ENCODE results near the gene HOXA7. TPM values are rescaled to one million over a fixed set of nuclear protein-coding genes. Genes with fewer than 3 reads are reported as not detected.

HOXA7 gene
- total RNA-seq, 1 donor from 2014 or later = not detected

GRCh38 chr7:27128776-27129728 lies 27.4 kb downstream of the HOXA7 start:
- DNase-seq (ENCODE audit: low spot score) = no peak
- no peaks in the 10 kb centered on the region for H3K9me3 Mint-ChIP-seq
- intact Hi-C loops (cut with micrococcal nuclease) = no loop called here
- peaks cover 54% of the 10 kb centered on the region for H3K27me3 Mint-ChIP-seq (ENCODE audit: low read depth)
- peaks cover 3% of the 10 kb centered on the region for H3K4me1 Mint-ChIP-seq (ENCODE audit: low read depth)
- H3K4me3 Mint-ChIP-seq (ENCODE audit: low read depth) = no peak overlapping the region
- H3K27ac Mint-ChIP-seq = no peak overlapping the region
- no peaks in the 10 kb centered on the region for H3K36me3 Mint-ChIP-seq (ENCODE audit: low read depth)

GRCh38 chr7:27128034-27128433 lies 28.4 kb downstream of the HOXA7 start:
- no peak overlapping the region for H3K27ac Mint-ChIP-seq
- no peaks in the 10 kb centered on the region for H3K36me3 Mint-ChIP-seq (ENCODE audit: low read depth)
- intact Hi-C loops (cut with micrococcal nuclease) = no loop called here
- H3K9me3 Mint-ChIP-seq = no peaks in the 10 kb centered on the region
- DNase-seq (ENCODE audit: low spot score) = no peak
- no peak overlapping the region for H3K4me3 Mint-ChIP-seq (ENCODE audit: low read depth)
- H3K27me3 Mint-ChIP-seq (ENCODE audit: low read depth) = peaks cover 46% of the 10 kb centered on the region
- no peaks in the 10 kb centered on the region for H3K4me1 Mint-ChIP-seq (ENCODE audit: low read depth)

GRCh38 chr7:27126596-27127327 lies 29.7 kb downstream of the HOXA7 start:
- no peaks in the 10 kb centered on the region for H3K9me3 Mint-ChIP-seq
- H3K4me1 Mint-ChIP-seq (ENCODE audit: low read depth) = no peaks in the 10 kb centered on the region
- no peak for DNase-seq (ENCODE audit: low spot score)
- intact Hi-C loops (cut with micrococcal nuclease) = no loop called here
- H3K4me3 Mint-ChIP-seq (ENCODE audit: low read depth) = no peak overlapping the region
- no peak overlapping the region for H3K27ac Mint-ChIP-seq
- no peaks in the 10 kb centered on the region for H3K36me3 Mint-ChIP-seq (ENCODE audit: low read depth)
- H3K27me3 Mint-ChIP-seq (ENCODE audit: low read depth) = peaks cover 38% of the 10 kb centered on the region

- Mint-ChIP-seq H3K36me3 (ENCODE audit: low read depth) (no peaks in the 10 kb centered on the region), H3K27ac (no peak overlapping the region), H3K4me1 (ENCODE audit: low read depth) (no peaks in the 10 kb centered on the region), H3K27me3 (ENCODE audit: low read depth) (peaks cover 34% of the 10 kb centered on the region), H3K9me3 (no peaks in the 10 kb centered on the region), H3K4me3 (ENCODE audit: low read depth) (no peak overlapping the region)
- intact Hi-C loops (cut with micrococcal nuclease) = no loop called here
- DNase-seq (ENCODE audit: low spot score) = no peak
Measured at GRCh38 chr7:27125986-27126394, 30.5 kb downstream of the HOXA7 start.

GRCh38 chr7:27124902-27125689 lies 31.4 kb downstream of the HOXA7 start:
- no peaks in the 10 kb centered on the region for H3K36me3 Mint-ChIP-seq (ENCODE audit: low read depth)
- H3K4me3 Mint-ChIP-seq (ENCODE audit: low read depth) = no peak overlapping the region

GRCh38 chr7:27124096-27124901 lies 32.2 kb downstream of the HOXA7 start:
- H3K4me3 Mint-ChIP-seq (ENCODE audit: low read depth) = no peak overlapping the region
- intact Hi-C loops (cut with micrococcal nuclease) = no loop called here
- H3K36me3 Mint-ChIP-seq (ENCODE audit: low read depth) = no peaks in the 10 kb centered on the region
- no peaks in the 10 kb centered on the region for H3K4me1 Mint-ChIP-seq (ENCODE audit: low read depth)
- H3K9me3 Mint-ChIP-seq = no peaks in the 10 kb centered on the region
- peaks cover 32% of the 10 kb centered on the region for H3K27me3 Mint-ChIP-seq (ENCODE audit: low read depth)
- H3K27ac Mint-ChIP-seq = no peak overlapping the region
- no peak for DNase-seq (ENCODE audit: low spot score)

More at GRCh38 chr7:27124902-27125689, 31.4 kb downstream of the HOXA7 start:
- DNase-seq (ENCODE audit: low spot score) = no peak
- Mint-ChIP-seq H3K27ac (no peak overlapping the region), H3K4me1 (ENCODE audit: low read depth) (no peaks in the 10 kb centered on the region), H3K27me3 (ENCODE audit: low read depth) (peaks cover 34% of the 10 kb centered on the region), H3K9me3 (no peaks in the 10 kb centered on the region)
- intact Hi-C loops (cut with micrococcal nuclease) = no loop called here

GRCh38 chr7:27123477-27124053 lies 32.9 kb downstream of the HOXA7 start:
- intact Hi-C loops (cut with micrococcal nuclease) = no loop called here
- Mint-ChIP-seq H3K9me3 (no peaks in the 10 kb centered on the region), H3K4me1 (ENCODE audit: low read depth) (no peaks in the 10 kb centered on the region), H3K27ac (no peak overlapping the region), H3K36me3 (ENCODE audit: low read depth) (no peaks in the 10 kb centered on the region), H3K27me3 (ENCODE audit: low read depth) (peaks cover 28% of the 10 kb centered on the region), H3K4me3 (ENCODE audit: low read depth) (no peak overlapping the region)
- no peak for DNase-seq (ENCODE audit: low spot score)

- no peaks in the 10 kb centered on the region for H3K9me3 Mint-ChIP-seq
- H3K4me1 Mint-ChIP-seq (ENCODE audit: low read depth) = no peaks in the 10 kb centered on the region
- no peaks in the 10 kb centered on the region for H3K36me3 Mint-ChIP-seq (ENCODE audit: low read depth)
- DNase-seq (ENCODE audit: low spot score) = no peak
- peaks cover 26% of the 10 kb centered on the region for H3K27me3 Mint-ChIP-seq (ENCODE audit: low read depth)
- no peak overlapping the region for H3K27ac Mint-ChIP-seq
- intact Hi-C loops (cut with micrococcal nuclease) = no loop called here
- H3K4me3 Mint-ChIP-seq (ENCODE audit: low read depth) = no peak overlapping the region
Measured at GRCh38 chr7:27123007-27123476, 33.4 kb downstream of the HOXA7 start.

GRCh38 chr7:27122077-27122910 lies 34.2 kb downstream of the HOXA7 start:
- H3K36me3 Mint-ChIP-seq (ENCODE audit: low read depth) = no peaks in the 10 kb centered on the region
- no peak overlapping the region for H3K27ac Mint-ChIP-seq
- intact Hi-C loops (cut with micrococcal nuclease) = no loop called here

GRCh38 chr7:27121684-27122076 lies 34.8 kb downstream of the HOXA7 start:
- Mint-ChIP-seq H3K36me3 (ENCODE audit: low read depth) (no peaks in the 10 kb centered on the region), H3K27me3 (ENCODE audit: low read depth) (peaks cover 14% of the 10 kb centered on the region), H3K4me1 (ENCODE audit: low read depth) (no peaks in the 10 kb centered on the region), H3K4me3 (ENCODE audit: low read depth) (no peak overlapping the region), H3K27ac (no peak overlapping the region), H3K9me3 (no peaks in the 10 kb centered on the region)
- intact Hi-C loops (cut with micrococcal nuclease) = no loop called here
- DNase-seq (ENCODE audit: low spot score) = no peak

More at GRCh38 chr7:27122077-27122910, 34.2 kb downstream of the HOXA7 start:
- no peak for DNase-seq (ENCODE audit: low spot score)
- Mint-ChIP-seq H3K4me1 (ENCODE audit: low read depth) (no peaks in the 10 kb centered on the region), H3K27me3 (ENCODE audit: low read depth) (peaks cover 20% of the 10 kb centered on the region), H3K9me3 (no peaks in the 10 kb centered on the region), H3K4me3 (ENCODE audit: low read depth) (no peak overlapping the region)

GRCh38 chr7:27119412-27119911 lies 37.0 kb downstream of the HOXA7 start:
- H3K36me3 Mint-ChIP-seq (ENCODE audit: low read depth) = no peaks in the 10 kb centered on the region
- intact Hi-C loops (cut with micrococcal nuclease) = no loop called here
- H3K27ac Mint-ChIP-seq = no peak overlapping the region
- peaks cover 3% of the 10 kb centered on the region for H3K27me3 Mint-ChIP-seq (ENCODE audit: low read depth)
- no peaks in the 10 kb centered on the region for H3K4me1 Mint-ChIP-seq (ENCODE audit: low read depth)
- no peaks in the 10 kb centered on the region for H3K9me3 Mint-ChIP-seq
- no peak for DNase-seq (ENCODE audit: low spot score)
- H3K4me3 Mint-ChIP-seq (ENCODE audit: low read depth) = no peak overlapping the region
